Activated CD4-positive, alpha-beta T cell treated with anti-CD3 and anti-CD28 coated beads, Interleukin-2, amount 50 U/mL, for 4 hours (primary cell): ENCODE results near the gene JPT1.
"Not testable (repeated sequence)": the region's sequence is repeated elsewhere in the genome, so short reads cannot be mapped to it uniquely, and the experiment has no call there.

Experiments used
- DNase-seq, 2 experiments: peaks; one replicate each; pipeline ENCODE4 v3.0.0-alpha.2; 2020

JPT1 gene

GRCh38 chr17:75129576-75129975, 24.7 kb downstream of the JPT1 start:
- no peak for DNase-seq

- DNase-seq = no peak
Measured at GRCh38 chr17:75128694-75129505, 25.4 kb downstream of the JPT1 start.

- DNase-seq = not testable (repeated sequence)
Measured at GRCh38 chr17:75127936-75128335, 26.4 kb downstream of the JPT1 start.

- no peak for DNase-seq
Measured at GRCh38 chr17:75126954-75127353, 27.4 kb downstream of the JPT1 start.

GRCh38 chr17:75125984-75126383, 28.3 kb downstream of the JPT1 start:
- DNase-seq = no peak

- DNase-seq = no peak
Measured at GRCh38 chr17:75124819-75125162, 29.5 kb downstream of the JPT1 start.

- DNase-seq = peak; percentile 71
Measured at GRCh38 chr17:75124041-75124818, 30.1 kb downstream of the JPT1 start.

- DNase-seq = no peak
Measured at GRCh38 chr17:75118307-75118706, 36.0 kb downstream of the JPT1 start.

- DNase-seq = no peak
Measured at GRCh38 chr17:75116737-75117136, 37.6 kb downstream of the JPT1 start.

- no peak for DNase-seq
Measured at GRCh38 chr17:75115555-75115954, 38.8 kb downstream of the JPT1 start.

GRCh38 chr17:75114552-75115314, 39.6 kb downstream of the JPT1 start:
- no peak for DNase-seq

- peak; percentile 87 to 89 for DNase-seq
Measured at GRCh38 chr17:75113798-75114551, 40.3 kb downstream of the JPT1 start.

GRCh38 chr17:75111777-75112335, 42.5 kb downstream of the JPT1 start:
- no peak for DNase-seq

- no peak for DNase-seq
Measured at GRCh38 chr17:75110234-75110937, 43.9 kb downstream of the JPT1 start.

GRCh38 chr17:75109407-75110233, 44.7 kb downstream of the JPT1 start, which contains the start of gene ARMC7:
Gene ARMC7, plus strand, starts transcription at chr17:75109969. Its CDS starts 320 bp downstream, at chr17:75110289.
- peak; percentile 85 to 86 for DNase-seq

- no peak for DNase-seq
Measured at GRCh38 chr17:75109046-75109406, 45.3 kb downstream of the JPT1 start.

- no peak for DNase-seq
Measured at GRCh38 chr17:75108193-75108592, 46.1 kb downstream of the JPT1 start.

GRCh38 chr17:75105126-75106080, 48.9 kb downstream of the JPT1 start:
- DNase-seq = no peak
